ENCODE measurements around the gene ACOX2.
"Not testable (repeated sequence)": the region's sequence is repeated elsewhere in the genome, so short reads cannot be mapped to it uniquely, and the experiment has no call there.

ACOX2 gene

DNA sequence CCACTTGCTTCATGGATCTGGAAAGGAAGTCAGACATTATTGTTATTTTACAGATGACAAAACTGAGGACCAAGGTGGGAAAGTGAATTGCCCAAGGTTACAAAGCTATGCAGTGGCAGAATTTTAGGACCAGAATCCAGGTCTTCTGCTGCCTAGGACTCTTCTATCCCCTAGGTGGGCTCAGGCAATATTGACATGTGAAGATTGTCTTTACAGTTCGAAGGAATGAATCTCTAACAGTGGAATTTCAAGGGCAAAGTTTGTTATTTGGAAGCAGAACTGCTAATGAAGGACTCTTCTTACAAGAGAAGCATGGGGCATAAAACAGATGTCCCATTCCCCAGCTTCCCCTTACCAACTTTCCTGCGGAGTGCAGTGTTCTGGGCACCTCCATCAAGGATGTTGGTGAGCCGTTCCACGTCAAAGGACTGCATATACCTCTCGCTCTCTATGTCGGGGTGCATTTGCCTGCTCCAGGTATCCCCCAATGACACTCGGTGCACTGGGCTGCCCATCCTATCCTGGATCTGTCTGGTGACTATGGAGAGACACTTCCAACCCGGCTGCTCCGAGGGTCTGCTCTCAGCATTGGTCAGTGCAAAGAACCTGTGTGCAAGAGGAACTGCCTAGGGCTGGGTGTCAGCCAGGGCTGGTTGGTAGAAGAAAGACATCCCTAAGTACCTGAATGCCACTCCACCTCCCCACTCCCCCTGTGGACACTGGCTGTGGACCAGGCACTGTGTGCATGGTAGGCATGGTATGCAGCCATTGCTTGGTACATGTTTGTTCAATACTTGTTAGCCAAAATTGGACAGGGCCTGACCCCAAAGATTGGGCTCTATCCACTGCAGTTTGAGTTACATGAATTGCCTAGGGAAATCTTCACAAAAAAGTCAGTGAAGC is 2.1 kb downstream of the ACOX2 start:
- peaks cover 28% of the 10 kb centered on the region for H3K4me1 ChIP-seq (ENCODE audit: control insufficient read depth, insufficient read depth, low read length)
- peaks cover 11 to 22% of the 10 kb centered on the region in 2 donors for H3K36me3 ChIP-seq (ENCODE audit: control insufficient read depth in 2 of 2, insufficient read depth in 2 of 2, low read length in 2 of 2)
- H3K4me3 ChIP-seq (ENCODE audit: low read length in 2 of 2): no peak overlapping the region
- no peak overlapping the region for H3K27ac ChIP-seq (ENCODE audit: low read length)
- no peaks in the 10 kb centered on the region for H3K9me3 ChIP-seq (ENCODE audit: control insufficient read depth in 2 of 2, low read length in 2 of 2)
- H3K9ac ChIP-seq (ENCODE audit: low read length in 2 of 2): no peak overlapping the region
- H3K27me3 ChIP-seq (ENCODE audit: control insufficient read depth in 1 of 2, insufficient read depth in 2 of 2, low read length in 2 of 2): no peaks in the 10 kb centered on the region

DNA sequence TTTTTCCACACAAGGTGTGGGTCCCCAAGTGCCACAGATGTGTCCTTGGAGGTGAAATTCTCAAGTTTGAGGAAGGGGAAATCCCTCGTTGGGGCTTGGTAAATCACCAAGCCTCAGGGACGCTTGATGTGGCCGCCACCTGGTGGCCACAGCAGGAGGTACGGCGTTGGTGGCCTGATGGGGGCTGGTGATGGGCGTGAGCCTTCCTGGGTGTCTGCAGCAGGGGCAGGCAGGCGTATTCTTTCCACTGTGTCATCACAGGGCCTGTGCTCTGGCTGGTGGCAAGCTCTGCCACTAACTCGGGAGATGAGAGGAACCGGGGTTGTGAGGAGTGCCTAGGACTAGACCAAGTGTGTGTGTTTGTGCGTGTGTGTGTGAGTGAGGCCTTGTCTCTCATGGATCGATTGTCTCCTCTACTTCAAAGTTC is 4.2 kb downstream of the ACOX2 start:
- Histone ChIP-seq H3K4me1 (ENCODE audit: control insufficient read depth, insufficient read depth, low read length) (peaks cover 31% of the 10 kb centered on the region), H3K4me3 (ENCODE audit: low read length in 2 of 2) (no peak overlapping the region), H3K9me3 (ENCODE audit: control insufficient read depth in 2 of 2, low read length in 2 of 2) (no peaks in the 10 kb centered on the region), H3K36me3 (ENCODE audit: control insufficient read depth in 2 of 2, insufficient read depth in 2 of 2, low read length in 2 of 2) (peaks cover 11 to 27% of the 10 kb centered on the region in 2 donors), H3K27me3 (ENCODE audit: control insufficient read depth in 1 of 2, insufficient read depth in 2 of 2, low read length in 2 of 2) (no peaks in the 10 kb centered on the region), H3K9ac (ENCODE audit: low read length in 2 of 2) (no peak overlapping the region), H3K27ac (ENCODE audit: low read length) (no peak overlapping the region)

DNA sequence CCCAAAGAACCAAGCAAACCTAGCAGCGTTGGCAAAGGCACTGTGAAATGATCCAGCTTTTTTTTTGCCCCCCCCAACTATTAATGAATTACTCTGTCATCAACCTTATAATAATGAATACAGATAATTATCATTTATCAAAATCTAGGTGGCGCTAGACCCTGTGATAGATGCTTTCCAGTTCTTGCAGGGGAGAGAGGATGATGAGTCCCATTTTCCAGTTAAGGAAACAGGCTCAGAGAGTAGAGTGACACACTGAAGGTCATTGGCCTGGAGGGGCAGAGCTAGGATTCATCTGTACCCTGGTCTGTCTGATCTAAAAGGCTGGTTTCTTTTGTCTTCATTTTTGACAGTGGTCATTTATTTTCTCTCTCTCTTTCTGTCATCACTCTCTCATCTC is 5.0 kb downstream of the ACOX2 start:
- no peaks in the 10 kb centered on the region for H3K27me3 ChIP-seq (ENCODE audit: control insufficient read depth in 1 of 2, insufficient read depth in 2 of 2, low read length in 2 of 2)
- H3K9ac ChIP-seq (ENCODE audit: low read length in 2 of 2): no peak overlapping the region
- no peak overlapping the region for H3K27ac ChIP-seq (ENCODE audit: low read length)
- peaks cover 11 to 27% of the 10 kb centered on the region in 2 donors for H3K36me3 ChIP-seq (ENCODE audit: control insufficient read depth in 2 of 2, insufficient read depth in 2 of 2, low read length in 2 of 2)
- no peaks in the 10 kb centered on the region for H3K9me3 ChIP-seq (ENCODE audit: control insufficient read depth in 2 of 2, low read length in 2 of 2)
- peaks cover 24% of the 10 kb centered on the region for H3K4me1 ChIP-seq (ENCODE audit: control insufficient read depth, insufficient read depth, low read length)
- H3K4me3 ChIP-seq (ENCODE audit: low read length in 2 of 2): no peak overlapping the region

DNA sequence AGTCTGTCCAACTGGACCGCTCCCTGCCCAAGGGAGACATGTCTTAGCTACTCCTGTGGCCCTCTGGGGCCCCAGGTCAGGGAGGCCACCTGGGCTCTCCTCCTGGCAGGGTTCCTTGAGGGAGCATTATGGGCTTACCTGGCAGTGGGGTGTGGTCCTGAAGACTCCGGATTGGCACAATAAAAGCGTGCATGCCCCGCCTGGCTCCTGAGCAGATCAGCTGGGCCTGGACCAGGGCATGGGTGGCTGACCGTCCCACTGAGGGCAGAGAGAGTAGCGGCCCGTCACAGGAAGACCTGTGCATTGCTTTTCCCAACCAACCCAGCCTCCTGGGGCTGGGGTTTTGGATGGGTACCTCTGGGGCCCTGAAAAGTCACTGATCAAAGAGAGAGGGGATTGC is 5.4 kb downstream of the ACOX2 start:
- Histone ChIP-seq H3K36me3 (ENCODE audit: control insufficient read depth in 2 of 2, insufficient read depth in 2 of 2, low read length in 2 of 2) (peaks cover 12 to 31% of the 10 kb centered on the region in 2 donors), H3K9me3 (ENCODE audit: control insufficient read depth in 2 of 2, low read length in 2 of 2) (no peaks in the 10 kb centered on the region), H3K27ac (ENCODE audit: low read length) (no peak overlapping the region), H3K4me1 (ENCODE audit: control insufficient read depth, insufficient read depth, low read length) (peaks cover 20% of the 10 kb centered on the region), H3K27me3 (ENCODE audit: control insufficient read depth in 1 of 2, insufficient read depth in 2 of 2, low read length in 2 of 2) (no peaks in the 10 kb centered on the region), H3K9ac (ENCODE audit: low read length in 2 of 2) (no peak overlapping the region), H3K4me3 (ENCODE audit: low read length in 2 of 2) (no peak overlapping the region)

DNA sequence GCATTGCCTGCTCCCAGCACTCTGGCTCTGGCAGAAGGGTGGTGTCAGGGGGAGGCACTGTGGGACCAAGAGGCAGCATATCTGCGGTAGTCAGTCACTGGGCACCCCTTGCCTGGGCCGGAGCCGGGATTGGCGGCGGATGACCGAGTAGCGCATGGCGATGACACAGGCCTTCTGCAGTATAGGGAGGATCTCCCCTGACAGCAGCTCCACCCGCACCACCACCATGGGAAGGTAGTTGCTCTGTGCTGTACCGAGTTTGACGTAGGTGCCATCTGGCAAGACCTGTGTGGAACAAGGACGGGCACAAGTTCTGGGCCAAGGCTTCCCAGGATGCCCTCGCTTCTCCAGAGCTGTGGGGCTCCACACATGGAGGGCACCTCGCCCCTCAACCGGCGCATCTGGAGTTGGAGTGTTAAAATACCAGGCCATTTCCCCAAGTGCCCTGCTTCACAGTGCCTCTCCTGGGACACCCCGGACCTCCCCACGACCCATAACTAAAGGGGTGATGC is 6.6 kb downstream of the ACOX2 start:
- Histone ChIP-seq H3K4me1 (ENCODE audit: control insufficient read depth, insufficient read depth, low read length) (peaks cover 10% of the 10 kb centered on the region), H3K27ac (ENCODE audit: low read length) (no peak overlapping the region), H3K27me3 (ENCODE audit: control insufficient read depth in 1 of 2, insufficient read depth in 2 of 2, low read length in 2 of 2) (no peaks in the 10 kb centered on the region), H3K9ac (ENCODE audit: low read length in 2 of 2) (no peak overlapping the region), H3K36me3 (ENCODE audit: control insufficient read depth in 2 of 2, insufficient read depth in 2 of 2, low read length in 2 of 2) (peaks cover 14 to 35% of the 10 kb centered on the region in 2 donors), H3K9me3 (ENCODE audit: control insufficient read depth in 2 of 2, low read length in 2 of 2) (no peaks in the 10 kb centered on the region), H3K4me3 (ENCODE audit: low read length in 2 of 2) (no peak overlapping the region)

DNA sequence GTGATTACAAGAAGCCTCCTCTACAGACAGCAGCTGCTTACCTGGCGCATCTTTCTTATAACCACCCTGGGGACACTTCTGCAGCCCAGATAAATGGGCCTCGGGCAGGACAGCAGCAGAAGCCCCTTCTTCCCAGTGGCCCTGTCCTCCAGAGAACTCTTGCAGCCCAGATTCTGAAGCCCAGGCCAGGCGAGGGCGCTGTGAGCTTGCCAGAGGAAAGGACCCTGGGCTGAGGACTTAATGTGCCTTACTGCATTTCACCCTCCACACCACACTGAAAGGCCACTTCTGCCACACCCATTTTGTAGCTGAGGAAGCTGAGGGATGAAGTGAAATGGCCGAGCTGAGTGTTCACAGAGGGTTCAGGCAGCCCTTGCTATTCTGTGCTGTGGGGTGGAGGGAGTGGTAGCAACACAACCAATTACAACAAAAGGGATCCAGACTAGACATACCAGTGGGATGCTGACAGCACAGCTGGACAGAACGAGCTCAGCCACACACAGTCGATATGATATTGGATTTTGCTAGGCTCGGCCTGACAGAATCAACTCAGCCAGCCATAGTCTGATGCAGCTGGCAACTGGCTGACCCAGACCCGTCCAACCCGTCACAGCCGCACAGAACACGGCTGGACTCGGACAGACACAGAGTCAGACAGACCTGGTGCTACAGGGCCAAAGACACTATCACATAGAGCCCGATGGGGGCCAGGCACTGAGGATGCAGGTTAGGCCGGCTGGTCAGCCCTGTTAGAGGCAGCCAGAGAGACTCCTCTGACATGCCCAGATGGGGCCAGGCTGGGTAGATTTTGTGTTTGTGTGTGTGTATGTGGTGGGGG is 7.3 kb downstream of the ACOX2 start:
- H3K4me1 ChIP-seq (ENCODE audit: control insufficient read depth, insufficient read depth, low read length): peaks cover 10% of the 10 kb centered on the region
- H3K4me3 ChIP-seq (ENCODE audit: low read length in 2 of 2): no peak overlapping the region
- H3K9ac ChIP-seq (ENCODE audit: low read length in 2 of 2): no peak overlapping the region
- no peaks in the 10 kb centered on the region for H3K9me3 ChIP-seq (ENCODE audit: control insufficient read depth in 2 of 2, low read length in 2 of 2)
- no peaks in the 10 kb centered on the region for H3K27me3 ChIP-seq (ENCODE audit: control insufficient read depth in 1 of 2, insufficient read depth in 2 of 2, low read length in 2 of 2)
- H3K27ac ChIP-seq (ENCODE audit: low read length): no peak overlapping the region
- peaks cover 14 to 37% of the 10 kb centered on the region in 2 donors for H3K36me3 ChIP-seq (ENCODE audit: control insufficient read depth in 2 of 2, insufficient read depth in 2 of 2, low read length in 2 of 2)

DNA sequence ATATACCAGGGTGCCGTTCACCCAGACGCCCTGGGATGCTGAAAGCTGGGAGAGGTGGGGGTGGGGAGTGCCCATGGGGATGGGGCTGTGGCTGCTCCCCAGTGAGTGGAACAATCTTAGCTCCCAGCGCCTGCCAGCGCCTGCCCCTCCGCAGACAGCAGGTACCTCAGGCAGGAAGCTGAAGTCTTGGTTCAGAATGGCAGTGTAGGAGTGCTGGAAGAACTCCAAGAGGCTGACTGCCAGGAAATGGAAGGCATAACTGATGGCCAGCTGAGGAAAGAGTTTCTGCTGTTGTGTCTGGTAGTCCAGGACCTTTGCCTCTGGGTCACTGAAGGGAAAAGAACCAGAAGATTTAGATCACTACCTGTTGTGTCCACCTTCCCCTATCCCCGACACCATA is 8.4 kb downstream of the ACOX2 start:
- Histone ChIP-seq H3K36me3 (ENCODE audit: control insufficient read depth in 2 of 2, insufficient read depth in 2 of 2, low read length in 2 of 2) (peaks cover 16 to 43% of the 10 kb centered on the region in 2 donors), H3K9me3 (ENCODE audit: control insufficient read depth in 2 of 2, low read length in 2 of 2) (no peaks in the 10 kb centered on the region), H3K9ac (ENCODE audit: low read length in 2 of 2) (peak overlapping the region in 1 of 2 donors; percentile 29), H3K27ac (ENCODE audit: low read length) (no peak overlapping the region), H3K27me3 (ENCODE audit: control insufficient read depth in 1 of 2, insufficient read depth in 2 of 2, low read length in 2 of 2) (no peaks in the 10 kb centered on the region), H3K4me3 (ENCODE audit: low read length in 2 of 2) (no peak overlapping the region), H3K4me1 (ENCODE audit: control insufficient read depth, insufficient read depth, low read length) (peaks cover 10% of the 10 kb centered on the region)

DNA sequence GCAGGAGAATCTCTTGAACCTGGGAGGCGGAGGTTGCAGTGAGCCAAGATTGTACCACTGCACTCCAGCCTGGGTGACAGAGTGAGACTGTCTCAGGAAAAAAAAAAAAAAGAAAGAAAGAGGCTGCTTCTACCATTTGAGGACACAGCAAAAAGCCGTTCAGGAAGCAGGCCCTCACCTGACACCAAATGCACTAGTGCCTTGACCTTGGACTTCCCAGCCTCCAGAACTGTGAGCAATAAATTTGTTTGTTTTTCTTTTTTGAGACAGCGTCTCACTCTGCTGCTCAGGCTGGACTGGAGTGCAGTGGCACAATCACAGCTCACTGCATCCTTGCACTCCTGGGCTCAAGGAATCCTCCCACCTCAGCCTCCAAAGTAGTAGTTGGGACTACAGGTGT is 9.6 kb downstream of the ACOX2 start:
- not testable (repeated sequence) for H3K27ac ChIP-seq (ENCODE audit: low read length); H3K9me3 ChIP-seq (ENCODE audit: control insufficient read depth in 2 of 2, low read length in 2 of 2); H3K9ac ChIP-seq (ENCODE audit: low read length in 2 of 2); H3K4me1 ChIP-seq (ENCODE audit: control insufficient read depth, insufficient read depth, low read length); H3K27me3 ChIP-seq (ENCODE audit: control insufficient read depth in 1 of 2, insufficient read depth in 2 of 2, low read length in 2 of 2); H3K4me3 ChIP-seq (ENCODE audit: low read length in 2 of 2)
- peaks cover 10 to 42% of the 10 kb centered on the region in 2 donors for H3K36me3 ChIP-seq (ENCODE audit: control insufficient read depth in 2 of 2, insufficient read depth in 2 of 2, low read length in 2 of 2)

DNA sequence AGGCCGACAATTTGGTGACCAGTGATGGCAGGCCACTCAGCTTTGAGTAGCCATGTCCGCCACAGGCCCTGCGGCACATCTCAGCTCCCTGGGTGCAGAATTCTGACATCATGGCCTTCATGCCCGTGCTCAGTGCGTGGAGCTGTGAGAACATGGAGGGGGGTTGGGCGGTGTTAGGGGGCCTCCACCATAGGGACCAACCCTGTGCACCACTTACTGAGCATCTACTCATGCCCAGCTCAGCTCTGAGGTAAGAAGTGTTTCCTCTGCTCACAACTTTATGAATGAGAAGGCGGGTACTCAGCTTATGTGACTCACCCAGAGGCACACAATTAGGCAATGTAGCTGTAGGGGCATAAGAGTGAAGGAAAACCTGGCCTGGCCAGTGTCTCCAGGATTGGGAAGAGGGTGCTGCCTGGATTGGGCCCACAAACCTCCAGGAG is 10.5 kb downstream of the ACOX2 start:
- Histone ChIP-seq H3K9ac (ENCODE audit: low read length in 2 of 2) (no peak overlapping the region), H3K27ac (ENCODE audit: low read length) (no peak overlapping the region), H3K27me3 (ENCODE audit: control insufficient read depth in 1 of 2, insufficient read depth in 2 of 2, low read length in 2 of 2) (no peaks in the 10 kb centered on the region), H3K36me3 (ENCODE audit: control insufficient read depth in 2 of 2, insufficient read depth in 2 of 2, low read length in 2 of 2) (peaks cover 11 to 46% of the 10 kb centered on the region in 2 donors), H3K9me3 (ENCODE audit: control insufficient read depth in 2 of 2, low read length in 2 of 2) (no peaks in the 10 kb centered on the region), H3K4me1 (ENCODE audit: control insufficient read depth, insufficient read depth, low read length) (peaks cover 4% of the 10 kb centered on the region), H3K4me3 (ENCODE audit: low read length in 2 of 2) (no peak overlapping the region)

DNA sequence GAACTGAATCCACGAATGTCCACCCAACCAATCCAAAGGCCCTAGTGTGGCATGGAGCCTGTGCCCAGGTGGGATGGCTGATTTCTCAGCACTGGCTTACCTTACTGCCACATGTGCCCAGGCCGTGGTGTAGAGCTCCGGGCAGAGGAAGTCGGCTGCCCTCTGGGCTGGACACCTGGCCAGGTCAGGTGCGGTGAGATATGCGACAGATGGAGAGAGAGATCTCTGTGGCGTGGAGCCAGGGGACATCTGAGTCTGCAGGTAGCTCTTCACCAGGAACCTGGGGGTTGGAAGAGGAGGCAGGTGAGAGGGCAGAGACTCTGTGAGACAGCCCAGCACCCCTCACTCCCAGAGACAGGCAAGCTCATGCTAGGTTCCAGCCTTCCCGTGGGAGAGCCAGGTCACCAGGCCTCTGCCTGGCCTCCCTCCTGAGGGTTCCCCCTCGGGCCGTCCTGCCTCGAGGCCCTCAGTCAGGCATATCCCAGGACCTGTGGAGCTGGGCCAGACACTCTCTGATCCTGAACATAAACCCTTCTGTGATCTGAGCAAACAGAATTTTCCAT is 12.6 kb downstream of the ACOX2 start:
- Histone ChIP-seq H3K27me3 (ENCODE audit: control insufficient read depth in 1 of 2, insufficient read depth in 2 of 2, low read length in 2 of 2) (no peaks in the 10 kb centered on the region), H3K36me3 (ENCODE audit: control insufficient read depth in 2 of 2, insufficient read depth in 2 of 2, low read length in 2 of 2) (peaks cover 10 to 48% of the 10 kb centered on the region in 2 donors), H3K9ac (ENCODE audit: low read length in 2 of 2) (no peak overlapping the region), H3K27ac (ENCODE audit: low read length) (no peak overlapping the region), H3K9me3 (ENCODE audit: control insufficient read depth in 2 of 2, low read length in 2 of 2) (no peaks in the 10 kb centered on the region), H3K4me3 (ENCODE audit: low read length in 2 of 2) (no peak overlapping the region), H3K4me1 (ENCODE audit: control insufficient read depth, insufficient read depth, low read length) (peaks cover 4% of the 10 kb centered on the region)
